K562 (cell line): ENCODE data around the gene PI4KA.

Experiments used
- JUN ChIP-seq, 2 experiments: sonication (generic) in 1 of 2; formaldehyde crosslinking in 1 of 2; IDR thresholded peaks; 2 replicates each; pipeline versions ENCODE4 v1.6.1 to v1.8.0; 2012 to 2022; ENCODE audit warnings: borderline replicate concordance in 2 of 2, mild to moderate bottlenecking in 2 of 2, improper control_type of control experiment in 1 of 2, low read depth in 1 of 2, low read length in 1 of 2, missing genetic modification reagents in 1 of 2
- ZNF561 ChIP-seq: fragments of 450-650 bp; formaldehyde crosslinking; conservative IDR thresholded peaks from 2 replicates; pipeline ENCODE4 v1.4.0; 2020; ENCODE audit warnings: mild to moderate bottlenecking, moderate library complexity

GRCh38 chr22:20859615-20860014 is 1.0 kb upstream of the PI4KA start:
- TF ChIP-seq JUN (IDR thresholded peaks at IDR 0.05; ENCODE audit: borderline replicate concordance, low read depth, low read length) (peak; percentile 2; the same call in 1 of the 2 replicates), JUN (CRISPR knock-in tag; IDR thresholded peaks at IDR 0.05; ENCODE audit: borderline replicate concordance) (no peak), ZNF561 (CRISPR knock-in tag) (no peak)
